CD14-positive monocyte (primary cell): ENCODE results near the gene EXOSC5. TPM values are rescaled to one million over a fixed set of nuclear protein-coding genes. Genes with fewer than 3 reads are reported as not detected.

ENCODE experiments used
- DNase-seq, 3 donors: peaks; one replicate each; pipeline ENCODE4 v3.0.0-alpha.2; 2011 to 2022
- H2AFZ ChIP-seq: 2 replicates; pipeline ENCODE4 v1.6.0; 2012; ENCODE audit warnings: mild to moderate bottlenecking, low read depth, low read length, inconsistent platforms; ENCODE audit not compliant: insufficient read depth, poor library complexity, severe bottlenecking
- H3K27ac ChIP-seq, 2 donors: 1 replicate in 1 of 2; 2 replicates in 1 of 2; pipeline ENCODE4 v1.5.1; 2012 to 2013; ENCODE audit warnings: low read length in 2 of 2, control low read depth in 1 of 2, inconsistent platforms in 1 of 2, low read depth in 1 of 2, mild to moderate bottlenecking in 1 of 2
- H3K27me3 ChIP-seq, 2 donors: one replicate each; pipeline versions ENCODE4 v1.6.0 to v1.6.1; 2011 to 2013; ENCODE audit warnings: low read length in 2 of 2; ENCODE audit not compliant: control insufficient read depth in 2 of 2, insufficient read depth in 2 of 2
- H3K36me3 ChIP-seq, 2 donors: replicated peaks in 1 of 2; 1 replicate in 1 of 2; 2 replicates in 1 of 2; pipeline versions ENCODE4 v1.5.1 to v1.6.1; 2012 to 2013; ENCODE audit warnings: low read length in 2 of 2, control low read depth in 1 of 2, inconsistent platforms in 1 of 2, mild to moderate bottlenecking in 1 of 2; ENCODE audit not compliant: insufficient read depth in 2 of 2, control insufficient read depth in 1 of 2
- H3K4me1 ChIP-seq, 2 donors: 1 replicate in 1 of 2; 2 replicates in 1 of 2; pipeline versions ENCODE4 v1.5.1 to v1.6.1; 2012 to 2013; ENCODE audit warnings: low read length in 2 of 2, control low read depth in 1 of 2, inconsistent platforms in 1 of 2, mild to moderate bottlenecking in 1 of 2, moderate library complexity in 1 of 2; ENCODE audit not compliant: insufficient read depth in 2 of 2, control insufficient read depth in 1 of 2
- H3K4me2 ChIP-seq: replicated peaks from 2 replicates; pipeline ENCODE3; 2012; ENCODE audit warnings: low read length, moderate library complexity, mild to moderate bottlenecking; ENCODE audit not compliant: poor library complexity, severe bottlenecking; ENCODE audit errors: extremely low read depth
- H3K4me3 ChIP-seq, 3 experiments: fragments of 200-600 bp in 1 of 3; sonication (generic) in 1 of 3; replicated peaks in 1 of 3; 1 replicate in 2 of 3; 2 replicates in 1 of 3; pipeline ENCODE4 v1.5.1; 2011 to 2013; ENCODE audit warnings: low read length in 3 of 3, mild to moderate bottlenecking in 3 of 3, control low read depth in 2 of 3, low read depth in 2 of 3, inconsistent platforms in 1 of 3, moderate library complexity in 1 of 3
- H3K79me2 ChIP-seq: 2 replicates; pipeline ENCODE4 v1.6.0; 2012; ENCODE audit warnings: mild to moderate bottlenecking, control low read depth, inconsistent platforms, low read length, moderate library complexity; ENCODE audit not compliant: insufficient read depth
- H3K9ac ChIP-seq: 2 replicates; pipeline ENCODE4 v1.6.0; 2017; ENCODE audit warnings: low read length, mild to moderate bottlenecking; ENCODE audit not compliant: insufficient read depth, poor library complexity, severe bottlenecking
- H3K9me3 ChIP-seq, 2 donors: replicated peaks in 1 of 2; 1 replicate in 1 of 2; 2 replicates in 1 of 2; pipeline versions ENCODE4 v1.5.1 to v1.6.1; 2012 to 2013; ENCODE audit warnings: low read length in 2 of 2, control low read depth in 1 of 2; ENCODE audit not compliant: control insufficient read depth in 1 of 2, insufficient read depth in 1 of 2
- H4K20me1 ChIP-seq: 2 replicates; pipeline ENCODE4 v1.6.0; 2012; ENCODE audit warnings: mild to moderate bottlenecking, low read length, control low read depth, moderate library complexity; ENCODE audit not compliant: insufficient read depth
- H3K27ac Mint-ChIP-seq, 7 donors: one replicate each; pipeline ENCODE4 v1.8.0; 2020; ENCODE audit warnings: mild to moderate bottlenecking in 7 of 7, mixed read lengths in 7 of 7, moderate library complexity in 6 of 7, inconsistent platforms in 2 of 7
- H3K27me3 Mint-ChIP-seq, 3 donors: one replicate each; pipeline ENCODE4 v1.8.0; 2021 to 2022; ENCODE audit warnings: low read depth in 3 of 3, mild to moderate bottlenecking in 3 of 3, mixed read lengths in 3 of 3, moderate library complexity in 3 of 3, inconsistent platforms in 1 of 3
- H3K36me3 Mint-ChIP-seq, 2 donors: one replicate each; pipeline ENCODE4 v1.8.0; 2020; ENCODE audit warnings: mixed read lengths in 2 of 2, inconsistent platforms in 1 of 2, mild to moderate bottlenecking in 1 of 2
- H3K4me1 Mint-ChIP-seq: one replicate; pipeline ENCODE4 v1.8.0; 2020; ENCODE audit warnings: mild to moderate bottlenecking, mixed read lengths
- H3K4me3 Mint-ChIP-seq, 2 donors: one replicate each; pipeline ENCODE4 v1.8.0; 2020; ENCODE audit warnings: mild to moderate bottlenecking in 2 of 2, mixed read lengths in 2 of 2, moderate library complexity in 1 of 2
- H3K9me3 Mint-ChIP-seq, 7 donors: one replicate each; pipeline ENCODE4 v1.8.0; 2020 to 2022; ENCODE audit warnings: mixed read lengths in 7 of 7, mild to moderate bottlenecking in 6 of 7, moderate library complexity in 6 of 7, inconsistent platforms in 2 of 7
- CTCF ChIP-seq: fragments of 200-600 bp; IDR thresholded peaks from one replicate; pipeline ENCODE4 v1.8.0; 2022; ENCODE audit warnings: antibody characterized with exemption, mild to moderate bottlenecking
- WGBS: methylation state at CpG from one replicate; pipeline ENCODE4 v1.1.5; 2013; ENCODE audit warnings: missing lambda C conversion rate; ENCODE audit not compliant: insufficient coverage; 5-methylcytosine and 5-hydroxymethylcytosine counted together
- intact Hi-C, 2 donors: fragments of 100-400 bp; cut with micrococcal nuclease; formaldehyde crosslinking; loops; one replicate each; pipeline versions ENCODE4 v1.15.0 to v1.15.1; 2023
- polyA plus RNA-seq, 3 donors: library from polyadenylated mRNA; depleted of rRNA in 1 of 3; unstranded in 2 of 3; stranded (reverse) in 1 of 3; fragments of 300-500 nt in 2 of 3; fragments of >200 nt in 1 of 3; fragmentation: Illumina TruSeq in 2 of 3; gene quantifications; 1 replicate in 2 of 3; 2 replicates in 1 of 3; pipeline ENCODE4 v1.2.3, GENCODE V29; 2012 to 2021

The EXOSC5 gene
- polyA plus RNA-seq, 3 donors: 24.0 to 58.7 (median 40.5) TPM

- Histone ChIP-seq H4K20me1 (peaks cover 34% of the 10 kb centered on the region), H3K4me3 (no peak overlapping the region), H3K9me3 (no peaks in the 10 kb centered on the region), H3K27me3 (no peaks in the 10 kb centered on the region), H3K4me1 (peaks cover 79 to 85% of the 10 kb centered on the region in 2 donors), H3K27ac (peak overlapping the region; percentile 86 to 96), H3K4me2 (no peak overlapping the region), H3K36me3 (peaks cover 57 to 60% of the 10 kb centered on the region in 2 donors), H3K79me2 (peaks cover 53% of the 10 kb centered on the region), H3K9ac (no peak overlapping the region), H2AFZ (no peak overlapping the region)
- H3K27me3 Mint-ChIP-seq: peaks cover 0 to 1% (median 0%) of the 10 kb centered on the region in 3 donors
- peak overlapping the region; percentile 76 to 97 (median 94) for H3K27ac Mint-ChIP-seq
- 96% methylated on average over 17 of the region's 20 CpGs for WGBS
- peaks cover 0 to 5% (median 0%) of the 10 kb centered on the region in 7 donors for H3K9me3 Mint-ChIP-seq
- intact Hi-C loops: loop anchor here in 1 of 2 donors (10.0 kb wide), 1 partner anchor 47 kb away; the partner anchor contains the start of gene TMEM91
- H3K4me3 Mint-ChIP-seq: no peak overlapping the region
- peaks cover 54 to 80% of the 10 kb centered on the region in 2 donors for H3K36me3 Mint-ChIP-seq
- TF ChIP-seq CTCF: no peak
- peaks cover 82% of the 10 kb centered on the region for H3K4me1 Mint-ChIP-seq
- no peak for DNase-seq
Observed at GRCh38 chr19:41421973-41422372, 24.8 kb upstream of the EXOSC5 start.

GRCh38 chr19:41421314-41421713 is 24.2 kb upstream of the EXOSC5 start:
- Mint-ChIP-seq H3K9me3 (peaks cover 0 to 5% (median 0%) of the 10 kb centered on the region in 7 donors), H3K4me1 (peaks cover 75% of the 10 kb centered on the region), H3K27ac (peak overlapping the region; percentile 87 to 97 (median 96)), H3K36me3 (peaks cover 59 to 87% of the 10 kb centered on the region in 2 donors), H3K27me3 (peaks cover 0 to 1% (median 0%) of the 10 kb centered on the region in 3 donors), H3K4me3 (peak overlapping the region in 1 of 2 donors; percentile 41)
- peaks cover 62 to 67% of the 10 kb centered on the region in 2 donors for H3K36me3 ChIP-seq
- no peaks in the 10 kb centered on the region for H3K9me3 ChIP-seq
- peak overlapping the region; percentile 86 to 96 for H3K27ac ChIP-seq
- peaks cover 73 to 79% of the 10 kb centered on the region in 2 donors for H3K4me1 ChIP-seq
- H4K20me1 ChIP-seq: peaks cover 30% of the 10 kb centered on the region
- no peak for TF ChIP-seq CTCF
- WGBS: 89% methylated on average over 5 of the region's 6 CpGs
- H3K9ac ChIP-seq: peak overlapping the region; percentile 41
- H3K4me2 ChIP-seq: peak overlapping the region; percentile 56
- H2AFZ ChIP-seq: no peak overlapping the region
- peaks cover 46% of the 10 kb centered on the region for H3K79me2 ChIP-seq
- intact Hi-C loops: loop anchor here in 1 of 2 donors (10.0 kb wide), 1 partner anchor 47 kb away; the partner anchor contains the start of gene TMEM91
- no peaks in the 10 kb centered on the region for H3K27me3 ChIP-seq
- DNase-seq: no peak
- peak overlapping the region in 1 of 3 experiments; percentile 29 for H3K4me3 ChIP-seq
